DMS53 (cell line): ENCODE measurements around the gene TMC8.
A peak's percentile ranks its signal among the peaks of the same experiment; 100 is the strongest.

ENCODE experiments used
- DNase-seq: peaks from one replicate; lab custom pipeline; 2025; lab: John Stamatoyannopoulos, UW

The TMC8 gene

DNA sequence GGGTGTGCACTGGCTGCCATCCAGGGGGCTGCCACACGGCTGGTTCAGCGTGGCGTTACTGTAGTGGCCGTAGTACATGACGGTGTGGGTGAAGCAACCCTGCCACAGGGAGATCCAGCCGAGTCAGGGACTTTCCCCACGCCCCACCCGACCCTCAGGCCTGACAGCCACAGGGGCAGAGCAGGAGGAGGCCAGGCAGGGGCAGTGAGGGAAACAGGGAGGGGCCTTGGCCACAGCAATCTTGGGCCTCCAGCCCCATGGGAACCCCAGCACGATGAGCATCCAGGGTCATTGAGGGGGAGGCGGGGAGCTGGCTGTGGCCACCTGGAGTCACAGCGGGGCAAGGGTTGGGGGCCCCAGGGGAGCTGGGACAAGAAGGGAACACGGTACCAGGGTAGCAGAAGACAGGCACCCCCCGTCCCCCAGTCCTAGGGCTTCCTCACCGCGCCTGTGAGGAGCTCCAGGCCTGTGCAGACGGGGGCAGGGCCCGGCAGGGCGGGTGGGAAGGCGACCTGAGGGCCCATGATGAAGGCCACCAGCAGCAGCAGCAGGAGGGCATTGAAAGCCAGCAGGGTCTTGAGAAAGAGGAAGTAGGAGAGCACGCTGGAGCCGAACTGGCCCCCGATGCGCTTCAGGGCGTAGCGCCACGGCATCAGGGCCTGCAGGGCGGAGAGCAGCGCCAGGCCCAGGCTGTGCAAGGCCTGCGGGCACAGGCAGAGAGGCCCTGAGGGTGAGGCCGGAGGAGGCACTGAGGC is 6.3 kb upstream of the TMC8 start:
- no peak for DNase-seq

- DNase-seq, result no peak
Measured at GRCh38 chr17:78124836-78125137, 5.8 kb upstream of the TMC8 start.

GRCh38 chr17:78125138-78125913 is 5.2 kb upstream of the TMC8 start:
- no peak for DNase-seq

GRCh38 chr17:78125976-78126894 is 4.3 kb upstream of the TMC8 start:
- no peak for DNase-seq

GRCh38 chr17:78126895-78127238 is 3.7 kb upstream of the TMC8 start:
- DNase-seq, result no peak

DNA sequence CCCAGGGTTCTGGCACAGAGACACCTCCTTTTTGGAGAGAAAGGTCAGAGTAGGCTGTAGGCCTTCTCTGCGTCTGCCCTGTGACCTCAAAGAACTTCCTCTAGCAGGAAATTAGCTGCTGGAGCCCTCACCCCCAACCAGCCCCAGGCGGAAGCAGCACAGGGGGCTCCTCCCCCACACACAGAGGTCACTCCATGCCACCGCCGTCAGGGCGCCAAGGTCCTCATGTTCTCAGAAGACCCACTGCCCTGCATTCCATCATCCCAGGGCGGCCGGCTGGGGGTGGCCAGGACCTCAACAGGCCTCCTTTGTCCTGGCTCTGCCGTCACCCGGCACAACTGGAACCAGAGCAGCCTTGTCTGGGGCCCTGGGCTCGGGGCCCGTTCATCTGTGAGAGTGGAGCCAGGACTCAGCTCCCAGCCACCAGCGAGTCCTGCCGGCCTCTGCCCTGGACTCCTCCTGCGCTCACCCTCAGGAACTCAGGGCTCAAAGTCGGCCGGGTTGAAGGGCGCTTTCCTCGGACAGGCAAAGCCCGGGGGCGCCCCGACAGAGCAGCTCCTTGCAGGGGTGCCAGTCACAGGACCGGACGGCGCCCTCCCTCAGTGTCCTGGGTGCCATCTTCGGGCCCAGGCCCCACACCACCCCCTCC is 3.2 kb upstream of the TMC8 start:
- peak; percentile 40 for DNase-seq

- DNase-seq, result peak; percentile 68
Measured at GRCh38 chr17:78127888-78128550, 2.6 kb upstream of the TMC8 start.

DNA sequence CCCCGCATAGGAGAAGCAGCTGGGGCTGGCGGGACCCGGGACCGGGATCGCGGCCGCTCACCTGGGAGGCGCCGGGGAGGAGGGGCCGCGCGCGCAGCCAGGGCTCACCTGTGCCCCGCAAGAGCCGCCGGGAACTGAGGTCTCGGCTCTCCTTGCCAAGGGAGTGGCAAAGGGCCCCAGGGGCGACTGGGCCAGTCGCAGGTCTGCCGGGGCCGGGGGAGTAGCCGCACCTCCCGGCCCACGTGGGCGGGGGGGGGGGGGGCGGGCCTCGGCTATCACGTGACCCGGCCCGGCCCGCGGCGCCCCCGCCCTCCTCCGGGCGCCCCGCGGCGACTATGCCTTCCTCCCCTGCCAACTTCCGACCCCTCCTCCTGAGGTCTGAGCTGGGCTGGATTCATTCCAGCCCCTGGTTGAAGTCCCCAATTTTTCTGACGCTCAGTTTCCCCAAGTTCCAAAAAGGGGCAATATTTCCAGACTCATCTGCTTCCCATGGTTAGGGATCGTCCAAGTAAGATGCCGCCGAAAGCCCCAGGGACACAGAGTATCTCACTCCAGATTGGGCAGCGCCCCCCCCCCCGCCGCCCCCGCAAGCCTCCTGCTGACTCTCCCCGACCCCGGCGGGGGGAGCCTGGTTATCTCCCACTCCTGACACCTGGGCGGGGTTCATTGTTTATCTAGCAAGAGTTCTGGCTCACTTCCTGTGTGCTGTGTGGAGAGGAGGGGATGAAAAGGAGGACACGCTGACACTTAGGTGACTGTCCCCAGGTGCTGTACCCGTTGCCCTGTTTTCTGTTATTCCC is 1.8 kb upstream of the TMC8 start, which contains the start of gene TMC6:
TMC6 (minus strand) TSS at position 205 of the 800 bp plus-strand sequence. CDS start 1,923 bp downstream, outside the sequence.
- peak; percentile 92 for DNase-seq

GRCh38 chr17:78129351-78130089 is 1.1 kb upstream of the TMC8 start:
- DNase-seq, result no peak

DNA sequence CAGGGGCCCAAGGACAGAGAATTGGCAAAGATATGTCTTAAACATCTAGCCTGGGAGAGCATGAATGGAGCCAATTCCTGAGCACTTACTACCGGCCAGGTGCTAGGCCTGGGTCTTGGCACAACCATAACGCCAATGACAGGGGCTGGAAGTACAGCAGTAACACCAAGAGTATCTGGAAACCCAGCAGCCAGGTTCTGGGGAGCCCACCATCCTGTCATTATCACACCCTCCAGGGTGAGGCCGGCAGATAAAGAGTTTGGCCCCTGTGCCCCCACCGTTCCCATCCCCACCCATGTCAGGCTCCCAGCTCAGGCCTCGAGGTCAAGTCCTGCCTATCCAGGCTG is 508 bp upstream of the TMC8 start:
- DNase-seq, result peak; percentile 36

DNA sequence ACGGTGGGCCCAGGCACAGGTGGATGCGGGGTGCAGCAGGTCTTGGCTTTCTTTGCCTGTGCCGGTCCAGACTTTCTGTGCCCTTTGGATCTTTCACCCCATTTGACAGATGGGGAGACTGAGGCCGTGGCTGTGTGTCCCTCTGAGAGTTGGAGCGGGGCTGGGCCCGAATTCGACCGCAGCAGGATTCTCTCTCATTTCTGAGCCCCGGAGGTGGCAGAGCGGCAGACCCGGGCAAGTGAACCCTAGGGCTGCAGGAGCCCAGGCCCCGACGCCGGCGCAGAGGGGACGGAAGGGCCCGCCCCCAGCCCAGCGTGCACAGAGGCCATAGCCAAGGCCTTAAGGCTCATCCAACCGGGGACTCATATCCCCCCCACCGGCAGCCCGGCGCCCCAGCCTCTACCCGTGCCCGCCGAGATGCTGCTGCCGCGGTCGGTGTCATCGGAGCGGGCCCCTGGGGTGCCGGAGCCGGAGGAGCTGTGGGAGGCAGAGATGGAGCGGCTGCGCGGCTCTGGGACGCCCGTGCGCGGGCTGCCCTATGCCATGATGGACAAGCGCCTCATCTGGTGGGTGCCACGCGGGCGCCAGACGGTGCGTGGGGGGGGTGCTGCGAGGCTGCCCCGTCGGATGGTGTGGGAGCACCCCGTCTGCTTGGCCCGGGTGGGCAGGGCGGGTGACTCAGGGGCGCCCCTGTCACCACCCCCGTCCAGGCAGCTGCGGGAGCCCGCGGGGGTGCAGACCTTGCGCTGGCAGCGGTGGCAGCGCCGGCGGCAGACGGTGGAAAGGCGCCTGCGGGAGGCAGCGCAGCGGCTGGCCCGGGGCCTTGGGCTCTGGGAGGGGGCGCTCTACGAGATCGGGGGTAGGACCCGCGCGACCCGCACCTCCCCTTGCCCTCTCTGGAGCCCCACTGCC is 857 bp downstream of the TMC8 start:
- peak; percentile 69 for DNase-seq

DNA sequence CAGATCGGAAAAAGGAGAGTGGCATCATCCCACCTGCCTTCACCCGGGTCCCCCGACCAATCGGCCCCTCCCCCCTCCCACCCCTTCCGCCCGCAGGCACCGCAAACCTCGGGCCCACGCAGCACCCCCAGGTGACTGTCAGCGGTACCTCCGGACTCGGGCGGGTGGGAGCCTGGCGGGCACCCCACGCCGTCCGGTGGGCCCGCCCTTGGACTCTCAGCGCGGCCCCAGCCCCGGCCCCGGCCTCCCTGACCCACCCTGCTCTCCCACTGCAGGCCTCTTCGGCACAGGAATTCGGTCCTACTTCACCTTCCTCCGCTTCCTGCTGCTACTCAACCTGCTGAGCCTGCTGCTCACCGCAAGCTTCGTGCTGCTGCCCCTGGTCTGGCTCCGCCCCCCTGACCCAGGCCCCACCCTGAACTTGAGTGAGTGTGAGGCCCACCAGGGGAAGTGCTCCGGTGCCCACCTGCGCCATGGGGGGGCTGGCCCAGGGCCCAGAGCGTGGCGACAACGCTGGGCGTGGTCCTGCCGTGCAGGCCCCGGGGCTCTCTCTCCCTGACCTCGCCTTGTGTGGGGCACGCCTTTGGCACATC is 1.6 kb downstream of the TMC8 start:
- DNase-seq, result peak; percentile 76

DNA sequence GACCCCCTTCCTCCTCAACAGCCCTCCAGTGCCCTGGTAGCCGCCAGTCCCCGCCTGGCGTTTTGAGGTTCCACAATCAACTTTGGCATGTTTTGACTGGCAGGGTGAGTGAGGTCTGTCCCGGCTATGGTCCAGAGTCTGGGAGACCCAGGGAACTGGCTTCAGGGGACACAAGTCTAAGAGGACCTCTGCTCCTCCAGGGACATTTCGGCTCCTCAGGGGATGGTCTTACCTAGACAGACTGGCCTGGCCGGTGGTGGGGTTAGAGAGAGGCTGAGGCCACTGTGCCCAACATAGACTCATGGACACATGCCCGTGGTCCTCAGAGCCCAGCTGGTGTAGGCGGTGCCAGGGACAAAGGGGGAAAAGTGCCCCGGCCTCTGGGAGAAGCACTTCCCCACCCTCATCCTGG is 2.2 kb downstream of the TMC8 start:
- DNase-seq, result no peak

DNA sequence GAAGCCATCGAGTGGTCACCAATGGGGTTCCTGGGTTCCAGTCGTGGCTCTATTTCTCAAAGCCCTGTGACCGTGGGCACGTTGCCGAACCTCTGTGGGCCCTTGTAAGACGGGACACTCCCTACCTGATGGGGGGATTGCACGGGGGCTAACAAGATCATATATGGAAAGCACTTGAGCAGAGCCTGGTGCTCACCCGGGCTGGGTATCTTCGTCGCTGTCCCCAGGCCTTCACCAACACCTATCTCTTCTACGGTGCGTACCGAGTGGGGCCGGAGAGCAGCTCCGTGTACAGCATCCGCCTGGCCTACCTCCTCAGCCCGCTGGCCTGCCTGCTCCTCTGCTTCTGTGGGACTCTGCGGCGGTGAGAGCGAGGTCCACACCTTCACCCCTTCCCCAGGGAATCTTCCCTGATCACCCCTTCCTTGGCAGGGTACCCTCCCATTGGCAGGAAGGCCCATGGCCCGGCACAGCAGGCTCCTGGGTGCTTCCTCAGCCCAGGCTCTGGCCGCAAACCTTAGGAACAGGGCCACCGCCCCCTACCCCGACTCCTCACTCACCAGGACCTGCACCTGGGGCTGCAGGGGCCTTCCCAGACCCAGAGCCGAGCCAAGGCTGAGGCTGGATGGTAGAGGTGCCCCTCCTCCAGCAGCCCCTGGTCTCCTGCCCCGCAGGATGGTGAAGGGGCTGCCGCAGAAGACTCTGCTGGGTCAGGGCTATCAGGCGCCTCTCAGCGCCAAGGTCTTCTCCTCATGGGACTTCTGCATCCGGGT is 2.8 kb downstream of the TMC8 start:
- no peak for DNase-seq

DNA sequence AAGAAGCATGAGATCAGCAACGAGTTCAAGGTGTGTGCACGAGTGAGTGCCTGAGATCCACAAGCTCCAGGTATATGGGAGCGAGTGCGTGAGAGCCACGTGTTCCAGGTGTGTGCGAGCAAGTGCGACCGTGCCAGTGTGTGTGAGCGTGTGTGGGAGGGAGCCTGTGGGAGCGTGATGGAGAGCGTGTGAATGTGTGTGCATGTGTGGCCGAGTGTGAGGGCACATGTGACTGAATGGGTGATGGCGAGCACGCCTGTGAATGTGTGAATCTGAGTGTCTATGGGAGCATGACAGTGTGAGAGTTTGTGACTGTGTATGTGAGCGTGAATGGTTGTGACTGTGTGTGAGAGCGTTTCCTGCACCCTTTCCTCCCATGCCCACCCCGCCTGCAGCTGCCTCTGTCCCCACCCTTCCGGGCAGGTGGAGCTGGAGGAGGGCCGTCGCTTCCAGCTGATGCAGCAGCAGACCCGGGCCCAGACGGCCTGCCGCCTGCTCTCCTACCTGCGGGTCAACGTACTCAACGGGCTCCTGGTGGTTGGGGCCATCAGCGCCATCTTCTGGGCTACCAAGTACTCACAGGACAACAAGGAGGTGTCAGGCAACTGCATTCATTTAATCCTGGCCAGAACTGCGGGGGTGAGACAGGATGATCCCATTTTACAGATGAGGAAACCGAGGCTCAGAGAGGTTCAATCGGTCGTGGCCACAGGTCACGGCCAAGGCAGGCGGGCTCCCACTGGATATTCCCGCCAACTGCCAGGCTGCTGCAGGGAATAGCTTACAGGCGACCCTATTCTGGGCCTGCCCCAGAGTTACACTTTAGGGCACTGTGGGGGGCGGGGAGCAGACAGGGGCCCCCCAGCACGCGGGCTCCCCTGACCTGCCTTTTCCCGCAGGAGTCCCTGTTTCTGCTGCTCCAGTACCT is 3.7 kb downstream of the TMC8 start:
- peak; percentile 91 for DNase-seq

GRCh38 chr17:78134899-78135385 is 4.4 kb downstream of the TMC8 start:
- no peak for DNase-seq
